Keratinocyte (primary cell): ENCODE measurements around the gene THNSL1.

Source experiments
- EZH2 ChIP-seq: IDR thresholded peaks from one replicate; pipeline ENCODE4 v1.6.1; 2012; ENCODE audit warnings: inconsistent platforms, mild to moderate bottlenecking, low read length, moderate library complexity
- TF ChIP-seq, protein P1 (sequence below), 3 experiments: IDR thresholded peaks in 1 of 3; conservative IDR thresholded peaks in 1 of 3; optimal IDR thresholded peaks in 1 of 3; 2 replicates in 2 of 3; 3 replicates in 1 of 3; pipeline versions ENCODE3 to v1.5.1; 2011; ENCODE audit warnings: low read length in 3 of 3, mild to moderate bottlenecking in 3 of 3, moderate library complexity in 2 of 3, control low read depth in 1 of 3, inconsistent platforms in 1 of 3; ENCODE audit not compliant: insufficient read depth in 2 of 3; ENCODE audit errors: extremely low read depth in 1 of 3

DNA sequence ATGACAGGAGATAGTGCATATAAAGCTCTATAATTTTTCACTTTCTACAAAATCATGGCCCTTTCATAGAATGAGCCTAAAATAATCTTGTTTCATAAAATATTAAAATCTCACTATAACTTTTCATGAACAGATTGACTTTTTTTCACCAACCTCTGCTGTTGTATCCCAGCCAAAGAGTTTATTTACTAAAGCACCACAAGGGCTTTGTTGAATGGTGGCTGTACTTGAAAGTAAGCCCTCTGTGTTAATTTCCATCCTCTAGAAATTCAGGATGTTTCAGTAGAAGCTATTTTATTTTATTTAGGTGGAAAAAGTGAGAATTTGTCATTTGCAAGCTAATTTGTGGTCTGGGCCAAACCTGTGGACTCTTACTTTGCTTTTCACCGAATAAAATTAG is 30.2 kb downstream of the THNSL1 start:
- TF ChIP-seq, protein P1, sequence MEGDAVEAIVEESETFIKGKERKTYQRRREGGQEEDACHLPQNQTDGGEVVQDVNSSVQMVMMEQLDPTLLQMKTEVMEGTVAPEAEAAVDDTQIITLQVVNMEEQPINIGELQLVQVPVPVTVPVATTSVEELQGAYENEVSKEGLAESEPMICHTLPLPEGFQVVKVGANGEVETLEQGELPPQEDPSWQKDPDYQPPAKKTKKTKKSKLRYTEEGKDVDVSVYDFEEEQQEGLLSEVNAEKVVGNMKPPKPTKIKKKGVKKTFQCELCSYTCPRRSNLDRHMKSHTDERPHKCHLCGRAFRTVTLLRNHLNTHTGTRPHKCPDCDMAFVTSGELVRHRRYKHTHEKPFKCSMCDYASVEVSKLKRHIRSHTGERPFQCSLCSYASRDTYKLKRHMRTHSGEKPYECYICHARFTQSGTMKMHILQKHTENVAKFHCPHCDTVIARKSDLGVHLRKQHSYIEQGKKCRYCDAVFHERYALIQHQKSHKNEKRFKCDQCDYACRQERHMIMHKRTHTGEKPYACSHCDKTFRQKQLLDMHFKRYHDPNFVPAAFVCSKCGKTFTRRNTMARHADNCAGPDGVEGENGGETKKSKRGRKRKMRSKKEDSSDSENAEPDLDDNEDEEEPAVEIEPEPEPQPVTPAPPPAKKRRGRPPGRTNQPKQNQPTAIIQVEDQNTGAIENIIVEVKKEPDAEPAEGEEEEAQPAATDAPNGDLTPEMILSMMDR (optimal IDR thresholded peaks at IDR 0.05 in 1 of 3, IDR thresholded peaks at IDR 0.05 in 1 of 3, conservative IDR thresholded peaks at IDR 0.05 in 1 of 3; ENCODE audit: extremely low read depth in 1 of 3, insufficient read depth in 2 of 3, low read length in 3 of 3): no peak
- TF ChIP-seq EZH2: no peak
